Bronchial epithelial cell (primary cell): ENCODE measurements around the gene TRIP12. TPM values are rescaled to one million over a fixed set of nuclear protein-coding genes. Genes with fewer than 3 reads are reported as not detected.
A peak's percentile ranks its signal among the peaks of the same experiment; 100 is the strongest.
"Not testable (repeated sequence)": the region's sequence is repeated elsewhere in the genome, so short reads cannot be mapped to it uniquely, and the experiment has no call there.

Source experiments
- DNase-seq: peaks from one replicate; pipeline ENCODE4 v3.0.0-alpha.2; 2010; ENCODE audit warnings: low read depth
- FAIRE-seq: peaks from 2 replicates; lab custom pipeline; 2011; peaks lifted over from hg19 to GRCh38; lab: Jason Lieb, UNC
- H3K27me3 ChIP-seq: 2 replicates; pipeline ENCODE4 v1.5.1; 2011; ENCODE audit warnings: low read length; ENCODE audit not compliant: control insufficient read depth, insufficient read depth
- H3K36me3 ChIP-seq: 2 replicates; pipeline ENCODE4 v1.5.1; 2011; ENCODE audit warnings: low read length; ENCODE audit not compliant: control insufficient read depth, insufficient read depth
- H3K4me3 ChIP-seq: 2 replicates; pipeline ENCODE4 v1.5.1; 2011; ENCODE audit warnings: mild to moderate bottlenecking, low read depth, low read length, control low read depth
- CTCF ChIP-seq: IDR thresholded peaks from 2 replicates; pipeline ENCODE4 v1.5.1; 2011; ENCODE audit warnings: mild to moderate bottlenecking, moderate library complexity, low read length, control low read depth, inconsistent platforms; ENCODE audit not compliant: insufficient read depth, severe bottlenecking
- total RNA-seq: library from RNA; depleted of rRNA; stranded (reverse); fragments of >200 nt; gene quantifications from 2 replicates; pipeline ENCODE4 v1.2.1, GENCODE V29; 2014

Gene TRIP12
- total RNA-seq, 1 donor from 2014 or later = 170 TPM

GRCh38 chr2:229752970-229753729 is 168.7 kb downstream of the TRIP12 start:
- no peak for TF ChIP-seq CTCF
- Histone ChIP-seq H3K4me3 (no peak overlapping the region), H3K27me3 (no peaks in the 10 kb centered on the region), H3K36me3 (no peaks in the 10 kb centered on the region)
- DNase-seq = peak; percentile 15
- FAIRE-seq = no peak

- Histone ChIP-seq H3K4me3 (no peak overlapping the region), H3K36me3 (no peaks in the 10 kb centered on the region), H3K27me3 (no peaks in the 10 kb centered on the region)
- DNase-seq (no peak), FAIRE-seq (no peak)
- no peak for TF ChIP-seq CTCF
Observed at GRCh38 chr2:229749779-229750178, 172.0 kb downstream of the TRIP12 start.

- FAIRE-seq (no peak), DNase-seq (no peak)
- TF ChIP-seq CTCF = no peak
- Histone ChIP-seq H3K4me3 (no peak overlapping the region), H3K27me3 (no peaks in the 10 kb centered on the region), H3K36me3 (no peaks in the 10 kb centered on the region)
Observed at GRCh38 chr2:229748950-229749349, 172.9 kb downstream of the TRIP12 start.

DNA sequence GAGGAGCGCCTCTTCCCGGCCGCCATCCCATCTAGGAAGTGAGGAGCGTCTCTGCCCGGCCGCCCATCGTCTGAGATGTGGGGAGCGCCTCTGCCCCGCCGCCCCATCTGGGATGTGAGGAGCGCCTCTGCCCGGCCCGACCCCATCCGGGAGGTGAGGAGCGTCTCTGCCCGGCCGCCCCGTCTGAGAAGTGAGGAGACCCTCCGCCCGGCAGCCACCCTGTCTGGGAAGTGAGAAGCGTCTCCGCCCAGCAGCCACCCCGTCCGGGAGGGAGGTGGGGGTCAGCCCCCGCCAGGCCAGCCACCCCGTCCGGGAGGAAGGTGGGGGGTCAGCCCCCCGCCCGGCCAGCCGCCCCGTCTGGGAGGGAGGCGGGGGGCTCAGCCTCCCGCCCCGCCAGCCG is 179.1 kb downstream of the TRIP12 start:
- not testable (repeated sequence) for H3K36me3 ChIP-seq, H3K4me3 ChIP-seq, DNase-seq, H3K27me3 ChIP-seq, FAIRE-seq

GRCh38 chr2:229740279-229740678 is 181.5 kb downstream of the TRIP12 start:
- Histone ChIP-seq H3K27me3 (no peaks in the 10 kb centered on the region), H3K36me3 (no peaks in the 10 kb centered on the region), H3K4me3 (no peak overlapping the region)
- DNase-seq (no peak), FAIRE-seq (no peak)
- no peak for TF ChIP-seq CTCF

DNA sequence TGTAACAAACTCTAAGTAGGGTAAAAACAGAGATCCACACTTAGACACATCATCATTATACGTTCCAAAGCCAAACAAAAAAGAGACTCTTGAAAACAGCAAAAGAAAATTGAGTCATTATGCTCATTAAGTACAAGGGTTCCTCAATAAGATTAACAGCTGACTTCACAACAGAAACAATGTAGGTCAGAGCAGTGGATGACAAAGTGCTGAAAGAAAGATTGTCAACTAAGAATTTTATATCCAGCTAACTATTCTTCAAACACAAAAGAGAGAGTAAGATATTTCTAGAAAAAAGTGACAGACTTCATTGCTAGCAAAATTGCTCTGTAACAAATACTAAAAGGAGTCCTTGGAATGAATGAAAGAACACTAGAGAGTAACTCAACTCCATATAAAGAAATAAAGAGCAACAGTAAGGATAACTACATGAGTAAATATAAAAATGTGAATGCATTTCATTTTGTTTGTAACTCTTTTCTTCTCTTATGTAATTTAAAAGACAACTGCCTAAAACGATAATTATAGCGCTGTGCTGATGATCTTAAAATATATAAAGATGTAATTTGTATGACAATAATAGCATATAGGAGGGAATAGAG is 183.7 kb downstream of the TRIP12 start:
- DNase-seq (no peak), FAIRE-seq (no peak)
- Histone ChIP-seq H3K4me3 (no peak overlapping the region), H3K36me3 (no peaks in the 10 kb centered on the region), H3K27me3 (no peaks in the 10 kb centered on the region)
- TF ChIP-seq CTCF = no peak
